GM12892 (cell line): ENCODE data around the gene SYNE3.

Source experiments
- POLR2A ChIP-seq: IDR thresholded peaks from 2 replicates; pipeline ENCODE4 v1.6.1; 2011; ENCODE audit warnings: low read depth, low read length, control low read depth
- TAF1 ChIP-seq: IDR thresholded peaks from 2 replicates; pipeline ENCODE4 v1.6.1; 2011; ENCODE audit warnings: low read depth, mild to moderate bottlenecking, control low read depth, low read length, borderline replicate concordance

GRCh38 chr14:95484296-95484695 is 32.2 kb downstream of the SYNE3 start:
- TF ChIP-seq POLR2A = no peak
- TF ChIP-seq TAF1 = no peak
